ENCODE results near the gene C2orf15. TPM values are rescaled to one million over a fixed set of nuclear protein-coding genes. Genes with fewer than 3 reads are reported as not detected.
"Not testable (repeated sequence)": the region's sequence is repeated elsewhere in the genome, so short reads cannot be mapped to it uniquely, and the experiment has no call there.

C2orf15 gene
- polyA plus RNA-seq, 12 donors: 0.27 to 1.8 (median 0.48) TPM; not detected in 3

DNA sequence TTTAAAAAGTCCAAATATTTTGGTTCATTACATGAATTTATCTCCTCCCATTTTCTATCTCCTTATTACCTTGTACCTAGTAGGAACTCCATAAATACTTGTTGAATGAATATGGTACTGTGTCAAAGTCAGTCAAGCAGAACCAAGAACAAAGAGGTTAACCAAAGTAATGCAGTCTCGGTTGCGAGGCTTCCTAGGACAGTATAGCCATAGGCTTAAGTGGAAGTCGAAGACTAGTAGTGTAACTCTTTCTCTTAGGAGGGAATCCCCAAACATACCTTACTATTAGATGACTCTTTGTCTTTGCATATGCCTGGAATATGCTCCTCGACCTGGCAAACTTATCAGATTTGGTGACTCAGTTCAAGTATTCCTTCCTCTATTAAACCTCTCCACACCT is 18.1 kb downstream of the C2orf15 start:
- no peak for DNase-seq

GRCh38 chr2:99166218-99166617 is 24.7 kb downstream of the C2orf15 start:
- no peak for DNase-seq

DNA sequence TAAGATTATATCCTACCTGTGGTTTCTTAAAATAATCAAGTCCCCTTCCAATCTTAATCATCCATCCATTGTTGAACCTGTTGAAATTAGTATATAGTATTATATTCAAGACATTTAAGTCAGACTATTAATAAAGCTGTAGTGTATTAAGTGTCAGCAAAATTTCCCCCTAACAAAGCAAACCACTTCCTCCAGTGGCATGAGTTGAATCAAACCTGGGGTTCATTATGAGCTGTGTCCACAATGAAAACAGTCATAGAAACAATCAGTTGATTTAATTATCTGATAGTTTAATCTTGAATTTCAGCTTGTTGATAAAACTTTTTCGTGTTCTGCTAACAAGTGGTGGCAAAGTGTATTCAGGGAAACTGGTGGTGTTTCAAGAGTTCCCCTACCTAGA is 28.0 kb downstream of the C2orf15 start:
- no peak for DNase-seq

- no peak for DNase-seq
These were observed 30.1 kb downstream of the C2orf15 start for GRCh38 chr2:99171377-99172140.

DNA sequence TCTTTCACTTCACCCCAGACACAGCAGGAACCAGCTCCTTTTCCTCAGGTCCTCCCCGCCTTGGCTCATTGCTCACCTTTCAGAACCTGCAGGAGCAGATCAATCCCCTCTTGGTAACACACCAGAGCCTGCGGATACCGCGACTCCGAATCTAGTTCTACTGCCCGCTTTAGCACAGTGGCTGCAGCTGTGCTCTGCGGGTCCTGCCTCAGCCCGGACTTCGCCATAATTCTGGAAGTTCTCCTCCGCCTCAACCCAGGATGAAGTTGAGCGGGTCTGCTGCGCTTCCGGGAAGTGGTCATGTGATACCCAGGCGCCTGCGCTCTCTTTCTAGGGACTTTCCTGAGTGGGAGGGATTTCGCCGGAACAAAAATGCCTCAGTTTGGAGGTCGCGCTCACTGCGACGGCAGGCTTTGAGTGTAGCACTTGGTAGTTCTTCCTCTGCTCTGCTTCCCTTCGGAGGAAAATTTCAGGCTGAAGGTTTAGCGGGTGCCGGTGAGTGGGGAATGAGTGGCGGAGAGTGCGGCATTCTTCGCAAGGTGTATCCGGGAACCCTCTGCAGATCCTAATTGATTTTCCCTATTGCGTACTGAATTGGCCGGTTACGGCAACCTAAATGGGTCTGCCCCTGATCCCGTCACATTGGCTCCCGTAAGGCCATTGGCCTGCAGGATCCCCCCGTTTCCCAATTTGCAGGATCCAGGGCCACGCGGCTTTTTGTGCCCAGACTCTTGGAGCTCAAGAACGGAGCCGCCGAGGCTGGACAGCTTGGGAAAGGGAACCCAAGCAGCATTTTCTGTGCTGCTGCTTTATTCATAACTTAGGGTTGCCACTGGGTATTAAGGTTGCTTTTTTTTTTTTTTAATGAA is 39.5 kb downstream of the C2orf15 start, which contains the start of the genes MITD1 and MRPL30:
Gene MITD1, minus strand, starts transcription at position 304 of the 869 bp plus-strand sequence. Its CDS starts 77 bp downstream, at position 227.
Gene MRPL30, plus strand, starts transcription at position 430 of the 869 bp plus-strand sequence. CDS start 5,020 bp downstream, outside the sequence.
- peak; percentile 97 for DNase-seq

- DNase-seq: no peak
These were observed 40.1 kb downstream of the C2orf15 start for GRCh38 chr2:99181624-99182000.

- DNase-seq: no peak
These were observed 41.5 kb downstream of the C2orf15 start for GRCh38 chr2:99183025-99183424.

GRCh38 chr2:99184811-99185210 is 43.3 kb downstream of the C2orf15 start:
- no peak for DNase-seq

GRCh38 chr2:99187011-99187410 is 45.5 kb downstream of the C2orf15 start:
- no peak for DNase-seq

GRCh38 chr2:99188357-99188756 is 46.9 kb downstream of the C2orf15 start:
- no peak for DNase-seq

DNA sequence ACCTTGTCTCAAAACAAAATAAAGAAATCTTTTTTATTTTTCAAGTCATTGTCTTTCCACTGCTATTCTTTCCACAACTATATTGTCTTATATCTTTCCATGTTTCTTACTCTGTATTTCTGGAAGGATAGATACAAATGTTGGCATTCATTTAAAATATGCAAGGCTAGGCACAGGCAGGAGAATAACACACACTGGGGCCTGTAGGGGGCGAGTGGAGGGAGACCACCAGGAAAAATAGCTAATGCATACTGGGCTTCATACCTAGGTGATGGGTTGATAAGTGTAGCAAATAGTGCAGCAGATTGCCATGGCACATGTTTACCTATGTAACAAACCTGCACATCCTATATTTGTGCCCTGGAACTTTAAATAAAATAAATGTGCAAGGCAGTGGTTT is 49.0 kb downstream of the C2orf15 start:
- DNase-seq: no peak

GRCh38 chr2:99192364-99192763 is 50.9 kb downstream of the C2orf15 start:
- not testable (repeated sequence) for DNase-seq

GRCh38 chr2:99198103-99198841 is 56.8 kb downstream of the C2orf15 start:
- no peak for DNase-seq

DNA sequence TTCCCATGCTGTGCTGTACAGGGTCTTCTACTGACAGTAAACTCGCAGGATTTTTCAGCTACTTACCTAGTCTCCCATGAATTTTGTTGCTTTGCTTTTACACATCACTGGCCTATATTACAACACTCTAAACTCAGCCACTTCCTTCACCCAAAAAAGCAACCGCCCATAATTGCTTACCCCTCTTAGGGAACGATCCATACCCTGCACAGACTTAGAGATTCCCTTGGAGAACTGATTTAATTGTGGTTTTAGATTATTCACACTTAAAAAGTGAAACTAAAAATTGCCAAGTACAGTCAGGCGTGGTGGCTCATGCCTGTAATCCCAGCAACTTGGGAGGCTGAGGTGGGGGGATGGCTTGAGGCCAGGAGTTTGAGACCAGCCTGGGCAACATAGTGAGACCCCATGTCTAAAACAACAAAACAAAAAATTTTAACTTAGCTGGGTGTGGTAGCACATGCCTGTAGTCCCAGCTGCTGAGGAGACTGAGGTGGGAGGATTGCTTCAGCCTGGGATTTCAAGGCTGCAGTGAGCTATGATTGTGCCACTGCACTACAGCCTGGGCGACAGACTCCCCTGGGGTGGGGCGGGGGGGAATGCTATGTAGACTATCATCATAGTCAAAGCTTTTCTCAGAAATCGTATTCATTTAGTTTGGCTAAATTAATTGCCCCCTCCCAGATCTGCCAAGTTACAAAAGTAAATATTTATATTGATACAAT is 58.7 kb downstream of the C2orf15 start:
- DNase-seq: no peak

Other genes starting within 250 kb of the C2orf15 start
- 1 to 10 TPM in 10 of 12 donors, under 1 TPM in 1, not detected in 1; 0.92 to 9.8 (median 1.8) TPM for gene CRACDL, start 205.5 kb upstream of the C2orf15 start, polyA plus RNA-seq (ENCODE audit: insufficient read length in 12 of 12)
- 1 to 10 TPM in 10 of 12 donors, not detected in 2; 1.3 to 6.6 (median 2.9) TPM for gene TSGA10, start 13.2 kb downstream of the C2orf15 start, polyA plus RNA-seq (ENCODE audit: insufficient read length in 12 of 12)
- 10 to 100 TPM in 4 of 12 donors, 1 to 10 TPM in 7, not detected in 1; 7.1 to 33.3 (median 9.3) TPM for gene LIPT1, start 13.3 kb downstream of the C2orf15 start, polyA plus RNA-seq (ENCODE audit: insufficient read length in 12 of 12)
- 10 to 100 TPM in 11 of 12 donors, not detected in 1; 17.1 to 46.5 (median 24.7) TPM for gene MITD1, start 39.4 kb downstream of the C2orf15 start, polyA plus RNA-seq (ENCODE audit: insufficient read length in 12 of 12)
- 10 to 100 TPM in 11 of 12 donors, not detected in 1; 36.0 to 51.4 (median 44.5) TPM for gene MRPL30, start 39.5 kb downstream of the C2orf15 start, polyA plus RNA-seq (ENCODE audit: insufficient read length in 12 of 12)
- gene LYG2, start 114.0 kb downstream of the C2orf15 start, polyA plus RNA-seq (ENCODE audit: insufficient read length in 12 of 12): under 1 TPM in 5 of 12 donors, not detected in 7; 0.53 to 0.62 (median 0.59) TPM
- 1 to 10 TPM in 10 of 12 donors, not detected in 2; 1.4 to 4.5 (median 2.5) TPM for gene LYG1, start 159.5 kb downstream of the C2orf15 start, polyA plus RNA-seq (ENCODE audit: insufficient read length in 12 of 12)
- 10 to 100 TPM in 11 of 12 donors, not detected in 1; 20.5 to 34.7 (median 25.9) TPM for gene TXNDC9, start 194.6 kb downstream of the C2orf15 start, polyA plus RNA-seq (ENCODE audit: insufficient read length in 12 of 12)
- gene EIF5B, start 195.7 kb downstream of the C2orf15 start, polyA plus RNA-seq (ENCODE audit: insufficient read length in 12 of 12): 100 to 1,000 TPM in 1 of 12 donors, 10 to 100 TPM in 11; 51.4 to 149 (median 59.1) TPM